ENCODE results near the gene NOM1. TPM values are rescaled to one million over a fixed set of nuclear protein-coding genes. Genes with fewer than 3 reads are reported as not detected.

Gene NOM1
- total and polyA plus RNA-seq, 2 experiments from 2014 or later: 17.7 to 36.5 TPM

DNA sequence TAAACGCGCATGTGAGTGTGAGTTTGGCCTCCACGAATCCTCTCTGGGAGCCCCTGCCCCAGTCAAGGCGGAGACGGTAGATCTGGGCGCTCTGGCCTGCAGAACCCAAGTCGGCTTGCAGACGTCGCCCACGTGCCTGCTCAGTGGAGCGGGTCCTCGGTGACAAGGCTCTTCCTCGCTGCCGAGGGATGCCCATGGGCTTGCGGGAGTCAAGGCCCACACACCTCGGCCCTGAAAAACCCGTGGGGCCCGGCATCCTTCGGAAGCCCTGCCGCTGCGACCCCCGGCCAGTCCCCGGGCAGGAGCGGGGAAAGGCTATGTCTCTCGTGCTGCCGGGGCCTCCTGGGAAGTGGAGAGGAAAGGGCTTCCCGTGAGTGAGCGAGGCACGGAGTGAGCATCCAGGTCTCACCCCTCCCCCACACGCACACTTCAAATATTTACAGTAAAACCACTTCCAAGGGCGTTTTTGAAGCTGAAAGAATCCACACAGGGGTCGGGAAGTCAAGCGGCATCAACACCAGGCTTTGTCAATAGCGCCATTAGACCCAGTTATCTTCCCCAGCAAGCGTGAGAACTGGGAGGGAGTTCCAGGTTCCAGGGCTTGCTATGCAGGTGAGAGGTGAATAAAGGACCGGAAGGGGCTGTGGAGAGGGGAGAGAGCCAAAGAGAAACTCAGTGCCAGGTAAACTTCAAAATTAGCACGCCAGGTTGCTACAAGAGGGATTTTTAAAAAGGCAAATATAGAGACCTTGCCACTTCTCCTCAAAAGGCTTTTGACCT is 62.0 kb downstream of the NOM1 start:
- Mint-ChIP-seq H3K36me3 (ENCODE audit: low read depth) (no peaks in the 10 kb centered on the region), H3K4me3 (peak overlapping the region; percentile 68), H3K27me3 (ENCODE audit: insufficient read depth, low read depth, poor library complexity) (peaks cover 90% of the 10 kb centered on the region), H3K9me3 (no peaks in the 10 kb centered on the region), H3K4me1 (peaks cover 52% of the 10 kb centered on the region), H3K27ac (no peak overlapping the region)
- peak; percentile 77 for TF ChIP-seq EZH2 (IDR thresholded peaks at IDR 0.05; ENCODE audit: low read depth, unreplicated experiment)
- TF ChIP-seq, protein P1, sequence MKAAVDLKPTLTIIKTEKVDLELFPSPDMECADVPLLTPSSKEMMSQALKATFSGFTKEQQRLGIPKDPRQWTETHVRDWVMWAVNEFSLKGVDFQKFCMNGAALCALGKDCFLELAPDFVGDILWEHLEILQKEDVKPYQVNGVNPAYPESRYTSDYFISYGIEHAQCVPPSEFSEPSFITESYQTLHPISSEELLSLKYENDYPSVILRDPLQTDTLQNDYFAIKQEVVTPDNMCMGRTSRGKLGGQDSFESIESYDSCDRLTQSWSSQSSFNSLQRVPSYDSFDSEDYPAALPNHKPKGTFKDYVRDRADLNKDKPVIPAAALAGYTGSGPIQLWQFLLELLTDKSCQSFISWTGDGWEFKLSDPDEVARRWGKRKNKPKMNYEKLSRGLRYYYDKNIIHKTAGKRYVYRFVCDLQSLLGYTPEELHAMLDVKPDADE (IDR thresholded peaks at IDR 0.05): no peak
- TF ChIP-seq STAT1 (IDR thresholded peaks at IDR 0.05; ENCODE audit: unreplicated experiment): no peak
- no peak for TF ChIP-seq CREB1 (CRISPR knock-in tag; IDR thresholded peaks at IDR 0.05; ENCODE audit: low read depth)
- TF ChIP-seq, protein P2, sequence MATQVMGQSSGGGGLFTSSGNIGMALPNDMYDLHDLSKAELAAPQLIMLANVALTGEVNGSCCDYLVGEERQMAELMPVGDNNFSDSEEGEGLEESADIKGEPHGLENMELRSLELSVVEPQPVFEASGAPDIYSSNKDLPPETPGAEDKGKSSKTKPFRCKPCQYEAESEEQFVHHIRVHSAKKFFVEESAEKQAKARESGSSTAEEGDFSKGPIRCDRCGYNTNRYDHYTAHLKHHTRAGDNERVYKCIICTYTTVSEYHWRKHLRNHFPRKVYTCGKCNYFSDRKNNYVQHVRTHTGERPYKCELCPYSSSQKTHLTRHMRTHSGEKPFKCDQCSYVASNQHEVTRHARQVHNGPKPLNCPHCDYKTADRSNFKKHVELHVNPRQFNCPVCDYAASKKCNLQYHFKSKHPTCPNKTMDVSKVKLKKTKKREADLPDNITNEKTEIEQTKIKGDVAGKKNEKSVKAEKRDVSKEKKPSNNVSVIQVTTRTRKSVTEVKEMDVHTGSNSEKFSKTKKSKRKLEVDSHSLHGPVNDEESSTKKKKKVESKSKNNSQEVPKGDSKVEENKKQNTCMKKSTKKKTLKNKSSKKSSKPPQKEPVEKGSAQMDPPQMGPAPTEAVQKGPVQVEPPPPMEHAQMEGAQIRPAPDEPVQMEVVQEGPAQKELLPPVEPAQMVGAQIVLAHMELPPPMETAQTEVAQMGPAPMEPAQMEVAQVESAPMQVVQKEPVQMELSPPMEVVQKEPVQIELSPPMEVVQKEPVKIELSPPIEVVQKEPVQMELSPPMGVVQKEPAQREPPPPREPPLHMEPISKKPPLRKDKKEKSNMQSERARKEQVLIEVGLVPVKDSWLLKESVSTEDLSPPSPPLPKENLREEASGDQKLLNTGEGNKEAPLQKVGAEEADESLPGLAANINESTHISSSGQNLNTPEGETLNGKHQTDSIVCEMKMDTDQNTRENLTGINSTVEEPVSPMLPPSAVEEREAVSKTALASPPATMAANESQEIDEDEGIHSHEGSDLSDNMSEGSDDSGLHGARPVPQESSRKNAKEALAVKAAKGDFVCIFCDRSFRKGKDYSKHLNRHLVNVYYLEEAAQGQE (IDR thresholded peaks at IDR 0.05; ENCODE audit: unreplicated experiment): no peak
- TF ChIP-seq ZNF114 (CRISPR knock-in tag; IDR thresholded peaks at IDR 0.05): no peak
- H3K36me3 ChIP-seq (ENCODE audit: insufficient read depth): no peaks in the 10 kb centered on the region
- H4K20me1 ChIP-seq (replicated peaks; ENCODE audit: insufficient read depth): peaks cover 25% of the 10 kb centered on the region
- peaks cover 38% of the 10 kb centered on the region for H3F3A ChIP-seq (replicated peaks; ENCODE audit: low read depth)
- DNase-seq (ENCODE audit: low spot score): peak; percentile 86
- no peaks in the 10 kb centered on the region for H3K9me2 ChIP-seq (ENCODE audit: insufficient read depth)
- H3K4me1 ChIP-seq (ENCODE audit: insufficient read depth): peaks cover 65% of the 10 kb centered on the region
- H3K4me2 ChIP-seq: peak overlapping the region; percentile 84
- peaks cover 97% of the 10 kb centered on the region for H3K27me3 ChIP-seq (ENCODE audit: insufficient read depth)
- H3K79me2 ChIP-seq (replicated peaks; ENCODE audit: insufficient read depth): no peaks in the 10 kb centered on the region
- H3K27ac ChIP-seq (ENCODE audit: low read depth): no peak overlapping the region
- H2AFZ ChIP-seq: peak overlapping the region; percentile 93
- ATAC-seq: peak; percentile 6
- H3K4me3 ChIP-seq: peak overlapping the region; percentile 60

DNA sequence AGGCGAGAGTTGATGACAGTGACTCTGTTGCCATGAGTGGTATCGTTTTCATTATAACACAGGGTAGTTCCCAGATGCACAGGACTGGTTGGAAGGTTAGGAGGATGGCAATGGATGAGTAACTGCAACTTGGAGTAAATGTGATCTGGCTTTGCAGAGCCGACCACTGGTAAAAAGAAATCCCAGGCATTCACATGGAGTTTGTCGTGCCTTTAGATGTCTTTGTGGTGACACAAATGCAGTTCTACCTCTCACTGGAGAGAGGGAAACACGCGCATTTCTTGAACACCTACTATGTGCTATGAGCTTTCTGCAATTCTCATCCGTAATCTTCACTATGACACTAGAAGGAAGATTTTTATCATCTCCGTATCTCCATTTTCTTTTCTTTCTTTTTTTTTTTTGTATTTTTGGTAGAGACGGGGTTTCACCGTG is 62.6 kb downstream of the NOM1 start:
- H3K36me3 ChIP-seq (ENCODE audit: insufficient read depth): no peaks in the 10 kb centered on the region
- H3K4me3 ChIP-seq: peak overlapping the region; percentile 60
- no peak overlapping the region for H3K27ac Mint-ChIP-seq
- no peak for ATAC-seq
- H3K79me2 ChIP-seq (replicated peaks; ENCODE audit: insufficient read depth): no peaks in the 10 kb centered on the region
- peaks cover 29% of the 10 kb centered on the region for H4K20me1 ChIP-seq (replicated peaks; ENCODE audit: insufficient read depth)
- DNase-seq (ENCODE audit: low spot score): no peak
- no peaks in the 10 kb centered on the region for H3K9me3 Mint-ChIP-seq
- no peak overlapping the region for H2AFZ ChIP-seq
- H3K4me3 Mint-ChIP-seq: peak overlapping the region; percentile 68; the same call in 1 of the 3 replicates
- H3F3A ChIP-seq (replicated peaks; ENCODE audit: low read depth): peaks cover 44% of the 10 kb centered on the region
- peaks cover 97% of the 10 kb centered on the region for H3K27me3 ChIP-seq (ENCODE audit: insufficient read depth)
- no peak overlapping the region for H3K27ac ChIP-seq (ENCODE audit: low read depth)
- H3K27me3 Mint-ChIP-seq (ENCODE audit: insufficient read depth, low read depth, poor library complexity): peaks cover 90% of the 10 kb centered on the region
- H3K36me3 Mint-ChIP-seq (ENCODE audit: low read depth): no peaks in the 10 kb centered on the region
- TF ChIP-seq, protein P1 (IDR thresholded peaks at IDR 0.05): no peak
- TF ChIP-seq STAT1 (IDR thresholded peaks at IDR 0.05; ENCODE audit: unreplicated experiment): no peak
- TF ChIP-seq EZH2 (IDR thresholded peaks at IDR 0.05; ENCODE audit: low read depth, unreplicated experiment): peak; percentile 34
- H3K4me2 ChIP-seq: peak overlapping the region; percentile 84
- H3K4me1 Mint-ChIP-seq: peaks cover 57% of the 10 kb centered on the region
- H3K9me2 ChIP-seq (ENCODE audit: insufficient read depth): no peaks in the 10 kb centered on the region
- H3K4me1 ChIP-seq (ENCODE audit: insufficient read depth): peaks cover 66% of the 10 kb centered on the region

All from GM23338 (cell line).